Activated naive CD4-positive, alpha-beta T cell treated with anti-CD3 and anti-CD28 coated beads for 36 hours (primary cell): Measurements from ENCODE around the gene B3GNT5. TPM values are rescaled to one million over a fixed set of nuclear protein-coding genes. Genes with fewer than 3 reads are reported as not detected.

ENCODE experiments used
- CTCF ChIA-PET: fragments of 350-600 bp; sonication (Branson Sonifier 250); formaldehyde crosslinking; loops from one replicate; lab custom pipeline; 2021; ENCODE audit warnings: antibody characterized with exemption; lab: Charles Lee
- DNase-seq: peaks from one replicate; pipeline ENCODE4 v3.0.0-alpha.2; 2020
- H3K27ac Mint-ChIP-seq: one replicate; pipeline ENCODE4 v1.8.0; 2021; ENCODE audit warnings: mild to moderate bottlenecking, mixed read lengths
- H3K27me3 Mint-ChIP-seq: one replicate; pipeline ENCODE4 v1.8.0; 2021; ENCODE audit warnings: low read depth, mixed read lengths
- H3K36me3 Mint-ChIP-seq: one replicate; pipeline ENCODE4 v1.8.0; 2021; ENCODE audit warnings: low read depth, mixed read lengths
- H3K4me1 Mint-ChIP-seq: one replicate; pipeline ENCODE4 v1.8.0; 2021; ENCODE audit warnings: low read depth, mixed read lengths
- H3K4me3 Mint-ChIP-seq: one replicate; pipeline ENCODE4 v1.8.0; 2021; ENCODE audit warnings: mild to moderate bottlenecking, moderate library complexity, mixed read lengths
- H3K9me3 Mint-ChIP-seq: one replicate; pipeline ENCODE4 v1.8.0; 2021; ENCODE audit warnings: mixed read lengths
- intact Hi-C: fragments of 100-400 bp; cut with micrococcal nuclease; formaldehyde crosslinking; loops from one replicate; pipeline ENCODE4 v1.15.1; 2023
- total RNA-seq, 2 experiments: library from RNA; stranded (reverse); gene quantifications; one replicate each; pipeline ENCODE4 v1.2.3, GENCODE V29; 2021

The B3GNT5 gene
- total RNA-seq, 2 experiments from 2014 or later = 15.0 to 18.8 TPM

DNA sequence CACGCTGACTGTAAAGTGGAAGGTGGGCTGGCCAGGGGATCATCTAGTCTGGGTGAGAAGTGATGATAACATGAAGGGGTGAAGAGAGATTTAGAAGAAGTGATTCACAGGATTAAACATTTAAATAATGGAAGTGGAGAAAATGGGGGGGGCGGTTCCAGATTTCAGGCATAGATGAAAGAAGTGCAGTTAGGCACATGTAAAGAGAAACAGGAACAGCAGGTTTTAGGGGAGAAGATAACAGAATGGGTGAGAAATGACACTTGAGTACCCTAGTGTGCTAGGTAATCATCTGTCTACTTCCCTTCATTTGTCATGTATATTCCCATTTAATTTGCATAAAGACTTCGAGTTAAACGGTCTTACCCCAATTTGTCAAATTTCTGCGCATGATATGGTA is 15.3 kb downstream of the B3GNT5 start:
- Mint-ChIP-seq H3K4me1 (peaks cover 9% of the 10 kb centered on the region), H3K27me3 (no peaks in the 10 kb centered on the region), H3K4me3 (no peak overlapping the region), H3K27ac (no peak overlapping the region), H3K9me3 (no peaks in the 10 kb centered on the region), H3K36me3 (peaks cover 25% of the 10 kb centered on the region)
- intact Hi-C loops = loop anchor here (5.0 to 10.0 kb wide), 3 partner anchors 289 to 471 kb away; partner anchors contain the start of genes KLHL24 and KLHL6
- peak; percentile 39 for DNase-seq
- CTCF ChIA-PET = interaction anchor here (1.8 kb wide), 1 partner anchor 16 kb away, joined by 5 read pairs; no protein-coding TSS in a partner anchor

DNA sequence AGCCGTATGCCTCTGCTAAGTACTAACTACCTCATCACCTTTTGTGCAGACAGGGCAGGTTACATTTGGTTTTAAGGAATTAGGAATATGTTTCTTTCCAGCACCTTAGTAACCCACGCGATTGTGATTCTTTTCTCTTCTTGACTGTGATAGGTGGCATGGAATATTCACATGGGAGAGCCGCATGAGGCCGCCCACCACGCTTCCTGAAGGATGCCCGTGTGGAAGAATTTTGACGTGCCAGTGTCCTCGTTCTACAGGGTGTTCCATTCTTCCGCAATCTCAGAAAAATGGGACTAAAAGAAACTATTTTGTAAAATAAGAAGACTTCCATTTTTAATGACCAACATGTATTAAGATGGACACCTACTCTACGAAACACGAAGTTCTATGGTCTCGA is 16.3 kb downstream of the B3GNT5 start:
- Mint-ChIP-seq H3K9me3 (no peaks in the 10 kb centered on the region), H3K27ac (no peak overlapping the region), H3K27me3 (no peaks in the 10 kb centered on the region), H3K4me1 (peaks cover 11% of the 10 kb centered on the region), H3K36me3 (peaks cover 28% of the 10 kb centered on the region), H3K4me3 (no peak overlapping the region)
- DNase-seq = no peak
- CTCF ChIA-PET = no interaction called here
- intact Hi-C loops = loop anchor here (5.0 to 10.0 kb wide), 3 partner anchors 288 to 472 kb away; partner anchors contain the start of genes KLHL24 and KLHL6

DNA sequence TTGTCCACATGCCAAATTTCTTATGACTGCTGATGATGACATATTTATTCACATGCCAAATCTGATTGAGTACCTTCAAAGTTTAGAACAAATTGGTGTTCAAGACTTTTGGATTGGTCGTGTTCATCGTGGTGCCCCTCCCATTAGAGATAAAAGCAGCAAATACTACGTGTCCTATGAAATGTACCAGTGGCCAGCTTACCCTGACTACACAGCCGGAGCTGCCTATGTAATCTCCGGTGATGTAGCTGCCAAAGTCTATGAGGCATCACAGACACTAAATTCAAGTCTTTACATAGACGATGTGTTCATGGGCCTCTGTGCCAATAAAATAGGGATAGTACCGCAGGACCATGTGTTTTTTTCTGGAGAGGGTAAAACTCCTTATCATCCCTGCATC is 17.3 kb downstream of the B3GNT5 start:
- Mint-ChIP-seq H3K27me3 (no peaks in the 10 kb centered on the region), H3K4me3 (no peak overlapping the region), H3K4me1 (peaks cover 21% of the 10 kb centered on the region), H3K9me3 (no peaks in the 10 kb centered on the region), H3K36me3 (peaks cover 28% of the 10 kb centered on the region), H3K27ac (no peak overlapping the region)
- intact Hi-C loops = no loop called here
- no peak for DNase-seq
- CTCF ChIA-PET = interaction anchor here (0.6 to 1.8 kb wide), 2 partner anchors 12 to 16 kb away, joined by 3 to 4 read pairs; no protein-coding TSS in a partner anchor

DNA sequence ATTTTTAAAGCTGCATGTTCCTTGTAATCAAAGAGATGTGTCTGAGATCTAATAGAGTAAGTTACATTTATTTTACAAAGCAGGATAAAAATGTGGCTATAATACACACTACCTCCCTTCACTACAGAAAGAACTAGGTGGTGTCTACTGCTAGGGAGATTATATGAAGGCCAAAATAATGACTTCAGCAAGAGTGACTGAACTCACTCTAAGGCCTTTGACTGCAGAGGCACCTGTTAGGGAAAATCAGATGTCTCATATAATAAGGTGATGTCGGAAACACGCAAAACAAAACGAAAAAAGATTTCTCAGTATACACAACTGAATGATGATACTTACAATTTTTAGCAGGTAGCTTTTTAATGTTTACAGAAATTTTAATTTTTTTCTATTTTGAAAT is 19.1 kb downstream of the B3GNT5 start:
- CTCF ChIA-PET = interaction anchor here (0.6 kb wide), 1 partner anchor 91 kb away, joined by 3 read pairs; no protein-coding TSS in a partner anchor
- intact Hi-C loops = no loop called here
- no peaks in the 10 kb centered on the region for H3K27me3 Mint-ChIP-seq
- peaks cover 27% of the 10 kb centered on the region for H3K36me3 Mint-ChIP-seq
- no peaks in the 10 kb centered on the region for H3K9me3 Mint-ChIP-seq
- H3K4me3 Mint-ChIP-seq = no peak overlapping the region
- no peak overlapping the region for H3K27ac Mint-ChIP-seq
- no peak for DNase-seq
- H3K4me1 Mint-ChIP-seq = peaks cover 27% of the 10 kb centered on the region

DNA sequence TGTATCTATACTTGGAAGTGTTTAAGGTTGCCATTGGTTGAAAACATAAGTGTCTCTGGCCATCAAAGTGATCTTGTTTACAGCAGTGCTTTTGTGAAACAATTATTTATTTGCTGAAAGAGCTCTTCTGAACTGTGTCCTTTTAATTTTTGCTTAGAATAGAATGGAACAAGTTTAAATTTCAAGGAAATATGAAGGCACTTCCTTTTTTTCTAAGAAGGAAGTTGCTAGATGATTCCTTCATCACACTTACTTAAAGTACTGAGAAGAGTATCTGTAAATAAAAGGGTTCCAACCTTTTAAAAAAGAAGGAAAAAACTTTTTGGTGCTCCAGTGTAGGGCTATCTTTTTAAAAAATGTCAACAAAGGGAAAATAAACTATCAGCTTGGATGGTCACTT is 19.7 kb downstream of the B3GNT5 start:
- no peak for DNase-seq
- H3K27me3 Mint-ChIP-seq = no peaks in the 10 kb centered on the region
- no peaks in the 10 kb centered on the region for H3K9me3 Mint-ChIP-seq
- no peak overlapping the region for H3K27ac Mint-ChIP-seq
- H3K4me3 Mint-ChIP-seq = no peak overlapping the region
- H3K4me1 Mint-ChIP-seq = peaks cover 27% of the 10 kb centered on the region
- CTCF ChIA-PET = no interaction called here
- intact Hi-C loops = no loop called here
- H3K36me3 Mint-ChIP-seq = peaks cover 24% of the 10 kb centered on the region

DNA sequence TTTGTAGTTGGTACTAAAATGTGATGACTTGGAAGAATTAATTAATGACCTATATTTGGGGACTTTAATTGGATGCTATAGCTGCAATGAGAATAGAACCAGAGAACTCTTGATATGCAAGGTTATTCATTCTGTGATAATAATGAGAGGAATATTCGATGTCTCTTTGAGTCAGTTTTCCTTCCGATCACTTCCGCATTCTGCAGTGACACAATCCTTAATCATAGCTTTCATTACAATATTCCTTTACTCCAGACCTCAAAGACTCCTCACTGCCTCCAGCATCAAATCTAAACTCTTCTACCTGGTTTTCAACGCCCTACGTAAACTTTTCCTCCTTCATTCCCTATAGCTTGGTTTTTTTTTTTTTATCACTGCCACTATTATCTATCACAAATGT is 21.6 kb downstream of the B3GNT5 start:
- CTCF ChIA-PET = interaction anchor here (1.3 kb wide), 1 partner anchor 11 kb away, joined by 4 read pairs; no protein-coding TSS in a partner anchor

DNA sequence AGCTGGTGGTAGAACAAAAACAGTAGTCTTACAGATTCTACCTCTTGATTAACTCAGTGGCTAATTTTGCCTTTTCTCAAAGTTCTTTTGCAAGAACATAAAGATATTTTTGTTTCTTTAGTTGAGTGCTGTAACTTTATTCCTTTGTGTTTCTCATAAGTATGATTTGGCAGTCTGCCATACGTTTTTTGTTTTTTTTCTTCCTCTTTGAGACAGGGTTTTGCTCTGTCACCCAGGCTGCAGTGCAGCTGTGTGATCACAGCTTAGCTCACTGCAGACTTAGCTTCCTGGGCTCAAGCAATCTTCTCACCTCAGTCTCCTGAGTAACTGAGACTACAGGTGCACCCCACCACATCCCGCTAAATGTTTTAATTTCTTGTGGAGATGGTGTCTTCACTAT is 22.4 kb downstream of the B3GNT5 start:
- H3K27me3 Mint-ChIP-seq = no peaks in the 10 kb centered on the region
- H3K4me3 Mint-ChIP-seq = no peak overlapping the region
- CTCF ChIA-PET = interaction anchor here (1.3 kb wide), 1 partner anchor 10 kb away, joined by 4 read pairs; no protein-coding TSS in a partner anchor
- no peak for DNase-seq
- H3K9me3 Mint-ChIP-seq = no peaks in the 10 kb centered on the region
- H3K36me3 Mint-ChIP-seq = peaks cover 7% of the 10 kb centered on the region
- peaks cover 26% of the 10 kb centered on the region for H3K4me1 Mint-ChIP-seq
- H3K27ac Mint-ChIP-seq = no peak overlapping the region
- intact Hi-C loops = no loop called here

More for the DNA sequence above, 21.6 kb downstream of the B3GNT5 start:
- Mint-ChIP-seq H3K9me3 (no peaks in the 10 kb centered on the region), H3K4me3 (no peak overlapping the region), H3K27ac (no peak overlapping the region), H3K27me3 (no peaks in the 10 kb centered on the region), H3K4me1 (peaks cover 30% of the 10 kb centered on the region), H3K36me3 (peaks cover 13% of the 10 kb centered on the region)
- DNase-seq = no peak
- intact Hi-C loops = no loop called here

DNA sequence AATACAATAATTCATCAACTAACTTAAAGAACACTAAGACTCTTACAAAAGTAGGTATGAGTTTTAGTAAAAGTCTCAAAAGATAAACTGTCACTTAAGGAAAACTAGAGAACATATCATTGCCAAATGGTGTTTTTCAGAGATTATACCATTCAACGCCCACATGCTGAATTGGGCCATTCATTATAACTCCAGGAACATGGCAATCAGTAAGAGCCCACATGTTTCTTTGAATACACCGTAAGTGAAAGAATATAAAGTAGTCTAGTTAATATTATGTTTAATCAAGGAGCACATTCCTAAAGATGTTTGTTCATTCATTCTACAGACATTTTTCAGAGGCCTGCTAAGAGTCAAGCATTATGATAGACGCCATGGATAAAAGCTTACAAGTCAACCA is 22.9 kb downstream of the B3GNT5 start:
- DNase-seq = no peak
- no peak overlapping the region for H3K27ac Mint-ChIP-seq
- H3K36me3 Mint-ChIP-seq = peaks cover 7% of the 10 kb centered on the region
- H3K4me3 Mint-ChIP-seq = no peak overlapping the region
- H3K27me3 Mint-ChIP-seq = no peaks in the 10 kb centered on the region
- peaks cover 26% of the 10 kb centered on the region for H3K4me1 Mint-ChIP-seq
- H3K9me3 Mint-ChIP-seq = no peaks in the 10 kb centered on the region
- intact Hi-C loops = no loop called here
- CTCF ChIA-PET = no interaction called here

DNA sequence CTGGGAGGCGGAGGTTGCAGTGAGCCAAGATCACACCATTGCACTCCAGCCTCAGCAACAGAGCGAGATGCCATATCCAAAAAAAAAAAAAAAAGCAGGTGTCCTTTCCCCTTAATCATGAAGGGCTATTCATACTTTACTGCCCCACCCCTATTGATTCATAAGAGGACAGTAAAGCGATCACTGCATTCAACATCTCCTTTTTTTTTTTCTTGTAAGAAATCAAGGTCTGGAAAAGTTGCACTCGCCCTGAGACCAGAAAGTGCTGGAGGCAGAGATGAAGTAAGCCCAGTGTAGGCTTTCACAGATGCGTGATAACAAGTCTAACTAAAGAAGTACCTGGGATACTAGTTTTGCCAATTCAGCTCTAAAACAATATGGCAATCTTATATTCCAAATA is 24.2 kb downstream of the B3GNT5 start:
- no peaks in the 10 kb centered on the region for H3K9me3 Mint-ChIP-seq
- CTCF ChIA-PET = interaction anchor here (0.7 kb wide), 1 partner anchor 282 kb away, joined by 6 read pairs; no protein-coding TSS in a partner anchor
- intact Hi-C loops = no loop called here
- H3K36me3 Mint-ChIP-seq = peaks cover 4% of the 10 kb centered on the region
- no peak for DNase-seq
- H3K4me3 Mint-ChIP-seq = no peak overlapping the region
- H3K27ac Mint-ChIP-seq = no peak overlapping the region
- H3K4me1 Mint-ChIP-seq = peaks cover 22% of the 10 kb centered on the region
- H3K27me3 Mint-ChIP-seq = no peaks in the 10 kb centered on the region

DNA sequence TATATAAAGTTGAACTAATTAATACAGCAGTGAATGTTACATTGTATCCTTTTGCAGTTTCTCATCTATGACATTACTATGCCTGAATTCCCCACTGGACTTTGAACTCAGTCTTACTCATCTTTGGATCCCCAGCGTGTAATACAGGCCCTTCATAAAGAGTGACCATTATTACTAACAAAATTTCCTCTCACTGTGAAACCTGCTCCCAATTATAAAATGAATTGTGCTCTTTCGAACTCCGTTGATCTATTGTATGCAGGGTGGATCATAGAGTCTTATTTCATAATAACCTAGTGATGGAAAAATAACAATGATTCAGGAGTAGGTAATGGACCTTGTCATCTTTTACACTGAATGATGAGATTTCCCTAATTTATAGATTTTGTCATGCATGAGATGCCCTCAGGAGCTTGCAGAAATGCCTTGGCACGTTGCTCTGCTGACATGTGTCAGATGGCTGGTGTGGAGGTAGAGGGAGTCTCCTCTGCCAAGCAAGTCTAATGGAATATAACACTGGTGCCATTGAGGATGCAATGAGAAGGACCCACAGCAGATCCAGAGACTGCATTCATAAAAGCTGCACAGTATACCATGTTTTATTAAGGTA is 25.5 kb downstream of the B3GNT5 start:
- CTCF ChIA-PET = no interaction called here
- Mint-ChIP-seq H3K36me3 (peaks cover 4% of the 10 kb centered on the region), H3K27me3 (no peaks in the 10 kb centered on the region), H3K27ac (no peak overlapping the region), H3K9me3 (no peaks in the 10 kb centered on the region), H3K4me3 (no peak overlapping the region), H3K4me1 (peaks cover 22% of the 10 kb centered on the region)
- no peak for DNase-seq
- intact Hi-C loops = no loop called here

DNA sequence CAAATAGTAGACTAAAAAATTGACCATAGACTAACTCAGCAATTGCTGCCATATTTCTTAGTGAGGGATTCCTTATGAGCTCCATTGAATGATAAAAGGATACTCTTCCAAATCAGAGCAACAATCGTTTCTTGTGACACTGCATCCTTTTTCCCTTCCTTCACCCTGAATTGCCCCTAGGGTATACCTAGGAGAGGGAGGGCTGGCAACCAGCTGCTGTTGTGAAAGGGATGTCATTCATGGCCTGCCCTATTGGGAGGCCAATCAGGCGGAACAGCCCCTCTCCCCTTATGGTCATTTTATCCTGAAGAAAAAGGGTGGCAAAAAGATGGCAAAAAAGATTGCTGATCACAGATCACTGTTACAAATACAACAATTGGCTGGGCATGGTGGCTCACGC is 26.3 kb downstream of the B3GNT5 start:
- Mint-ChIP-seq H3K9me3 (no peaks in the 10 kb centered on the region), H3K27me3 (no peaks in the 10 kb centered on the region), H3K4me3 (no peak overlapping the region), H3K4me1 (peaks cover 27% of the 10 kb centered on the region), H3K27ac (no peak overlapping the region), H3K36me3 (peaks cover 4% of the 10 kb centered on the region)
- intact Hi-C loops = no loop called here
- CTCF ChIA-PET = no interaction called here
- no peak for DNase-seq

DNA sequence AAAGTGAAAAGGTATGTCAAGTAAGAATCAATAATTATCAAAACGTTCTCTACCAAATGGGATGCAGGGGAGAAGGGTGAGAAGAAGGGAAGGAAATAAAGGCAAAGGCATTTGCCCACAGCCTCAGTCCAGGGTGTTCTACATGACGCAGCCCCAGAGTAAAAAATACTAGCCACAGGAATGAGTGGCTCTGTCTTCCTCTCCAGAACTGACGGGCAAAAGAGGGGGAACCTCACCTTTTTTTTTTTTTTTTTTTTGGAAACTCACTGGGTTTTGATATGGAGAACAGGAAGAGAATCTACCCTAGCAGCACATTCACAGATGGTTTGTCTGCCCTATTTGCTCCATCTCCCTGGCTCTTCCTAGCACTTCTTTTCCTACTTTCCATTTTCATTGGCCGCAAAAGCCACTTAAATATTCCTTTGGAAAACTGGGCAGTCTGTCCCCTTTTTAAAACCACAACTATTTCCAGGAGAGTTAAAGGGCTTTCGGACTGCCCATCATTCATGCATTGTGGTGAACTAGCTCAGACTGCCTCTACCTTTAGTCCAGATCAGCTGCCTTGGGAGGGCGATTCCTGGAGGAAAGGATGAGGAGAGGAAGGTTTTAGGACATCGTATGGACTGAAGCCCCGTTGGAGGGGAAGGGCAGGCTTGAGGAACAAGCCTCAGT is 28.2 kb downstream of the B3GNT5 start:
- intact Hi-C loops = no loop called here
- Mint-ChIP-seq H3K27ac (no peak overlapping the region), H3K4me3 (no peak overlapping the region), H3K36me3 (peaks cover 3% of the 10 kb centered on the region), H3K9me3 (no peaks in the 10 kb centered on the region), H3K27me3 (no peaks in the 10 kb centered on the region), H3K4me1 (peaks cover 30% of the 10 kb centered on the region)
- DNase-seq = no peak
- CTCF ChIA-PET = interaction anchor here (0.7 to 1.1 kb wide), 2 partner anchors 39 to 94 kb away, joined by 3 read pairs; no protein-coding TSS in a partner anchor
